Thyroid gland (tissue), 4 donors: Measurements from ENCODE around the gene HOMER3.

Experiments used
- CTCF ChIP-seq, 6 experiments: fragments of 200-600 bp in 3 of 6; fragments of 450-650 bp in 3 of 6; sonication (generic) in 3 of 6; IDR thresholded peaks; one replicate each; pipeline ENCODE4 v1.5.1; 2016 to 2019; ENCODE audit warnings: antibody characterized with exemption in 6 of 6, mild to moderate bottlenecking in 2 of 6, inconsistent platforms in 1 of 6, moderate library complexity in 1 of 6
- POLR2A ChIP-seq, 2 donors: fragments of 450-650 bp; IDR thresholded peaks; one replicate each; pipeline ENCODE4 v1.6.1; 2017; ENCODE audit warnings: antibody characterized with exemption in 2 of 2, mild to moderate bottlenecking in 2 of 2, moderate library complexity in 1 of 2

GRCh38 chr19:18899624-18900560, 41.1 kb downstream of the HOMER3 start:
- TF ChIP-seq CTCF (IDR thresholded peaks at IDR 0.05) (no peak), POLR2A (IDR thresholded peaks at IDR 0.05) (no peak)
